HEK293T (cell line): Measurements from ENCODE around the gene CAMKMT.

ENCODE experiments used
- CTBP1 ChIP-seq: fragments of 450-650 bp; IDR thresholded peaks from 2 replicates; pipeline ENCODE4 v1.6.1; 2016; ENCODE audit warnings: borderline replicate concordance
- FOXK2 ChIP-seq: fragments of 450-650 bp; IDR thresholded peaks from 2 replicates; pipeline ENCODE4 v1.6.1; 2016; ENCODE audit warnings: mild to moderate bottlenecking
- L3MBTL2 ChIP-seq: fragments of 450-650 bp; conservative IDR thresholded peaks from 2 replicates; pipeline ENCODE4 v1.6.1; 2016; ENCODE audit warnings: mild to moderate bottlenecking
- NFRKB ChIP-seq: fragments of 450-650 bp; IDR thresholded peaks from 2 replicates; pipeline ENCODE4 v1.6.1; 2016; ENCODE audit warnings: mild to moderate bottlenecking, moderate library complexity
- SP1 ChIP-seq: fragments of 450-650 bp; IDR thresholded peaks from 2 replicates; pipeline ENCODE4 v1.6.1; 2017

DNA sequence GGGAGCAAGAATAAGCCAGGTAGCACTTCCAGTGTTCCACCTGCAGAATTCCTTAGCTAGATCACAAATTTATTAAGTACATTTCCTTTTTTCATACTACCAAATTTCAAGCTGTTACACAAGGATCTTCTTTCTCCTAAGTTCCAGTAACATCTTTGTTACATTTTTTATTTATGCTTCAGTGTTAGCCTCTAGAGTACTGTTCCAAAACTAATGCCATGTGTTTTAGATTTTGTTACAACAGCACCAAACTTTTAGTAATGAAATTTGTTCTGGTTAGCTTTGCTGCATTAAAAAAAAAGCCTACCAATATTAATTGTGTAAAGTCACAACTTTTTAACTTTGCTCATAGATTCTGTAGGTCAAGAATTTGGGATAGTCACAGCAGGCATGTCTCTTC, 161.1 kb downstream of the CAMKMT start:
- TF ChIP-seq L3MBTL2 (no peak), NFRKB (no peak), CTBP1 (no peak), SP1 (no peak), FOXK2 (no peak)
